HG03460 (cell line): ENCODE measurements around the gene TBC1D1.
"Not testable (repeated sequence)": the region's sequence is repeated elsewhere in the genome, so short reads cannot be mapped to it uniquely, and the experiment has no call there.

ENCODE experiments used
- ATAC-seq: cut with Tn5 transposase; IDR thresholded peaks from one replicate; pipeline ENCODE4 v1.9.1; 2021; ENCODE audit not compliant: unreplicated experiment

Gene TBC1D1

DNA sequence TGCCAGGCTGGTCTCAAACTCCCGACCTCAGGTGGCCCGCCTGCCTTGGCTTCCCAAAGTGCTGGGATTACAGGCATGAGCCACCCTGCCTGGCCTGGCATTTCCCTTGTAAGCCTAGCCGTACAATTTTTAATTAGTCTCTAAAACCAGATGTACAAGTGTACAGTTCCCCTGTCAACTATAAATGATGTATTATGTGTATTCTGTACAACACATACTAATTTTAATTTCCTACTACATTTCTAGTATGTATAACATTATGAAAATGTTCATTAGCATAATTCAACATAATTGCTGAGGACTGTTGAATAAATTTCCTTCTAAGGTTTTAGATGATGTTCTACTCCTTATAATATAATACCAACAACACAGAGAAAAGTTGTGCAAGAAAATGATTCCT, 27.8 kb downstream of the TBC1D1 start:
- ATAC-seq = no peak

DNA sequence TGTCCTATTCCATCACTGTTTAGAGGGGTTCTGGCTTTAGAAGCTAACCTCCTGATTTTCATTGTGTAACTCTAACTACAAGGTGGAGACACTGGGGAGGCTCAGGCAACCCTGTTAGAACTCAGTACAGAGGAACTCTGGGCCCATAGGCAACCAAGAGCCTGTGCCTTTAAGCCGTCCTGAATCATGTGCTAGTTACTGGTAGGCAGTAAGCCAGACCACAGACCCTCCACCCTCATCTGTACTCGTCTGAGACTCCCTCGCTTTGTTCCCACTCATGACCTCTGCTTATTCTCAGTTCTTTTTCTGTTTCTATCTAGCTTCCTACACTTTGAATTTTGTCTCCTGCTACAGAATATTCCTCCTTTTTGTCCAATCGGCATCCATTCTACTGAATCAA, 31.4 kb downstream of the TBC1D1 start:
- no peak for ATAC-seq

GRCh38 chr4:37923089-37923488, 32.2 kb downstream of the TBC1D1 start:
- not testable (repeated sequence) for ATAC-seq

DNA sequence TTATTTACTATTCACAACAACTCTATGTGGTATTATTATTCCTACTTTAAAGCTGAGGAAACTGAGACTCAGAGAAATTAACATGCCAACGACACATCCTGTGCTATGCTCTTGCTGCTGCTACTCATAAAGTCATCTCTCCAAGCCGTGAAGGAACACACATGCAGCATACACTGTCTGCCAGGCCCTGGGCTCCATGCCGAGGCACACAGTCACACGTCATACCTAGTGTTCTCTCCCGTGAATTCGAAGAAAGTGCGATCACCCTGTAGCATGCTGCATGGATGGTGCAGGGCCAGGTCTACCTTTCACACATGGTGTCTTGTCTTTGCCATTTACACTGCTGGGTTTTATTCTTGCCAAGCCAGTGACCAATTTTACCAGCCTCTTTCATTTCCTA, 34.1 kb downstream of the TBC1D1 start:
- no peak for ATAC-seq

GRCh38 chr4:37927434-37927833, 36.5 kb downstream of the TBC1D1 start:
- ATAC-seq = no peak

- ATAC-seq = no peak
Measured at GRCh38 chr4:37928426-37929416, 37.8 kb downstream of the TBC1D1 start.

GRCh38 chr4:37934096-37934495, 43.2 kb downstream of the TBC1D1 start:
- no peak for ATAC-seq

GRCh38 chr4:37934609-37935008, 43.7 kb downstream of the TBC1D1 start:
- no peak for ATAC-seq

DNA sequence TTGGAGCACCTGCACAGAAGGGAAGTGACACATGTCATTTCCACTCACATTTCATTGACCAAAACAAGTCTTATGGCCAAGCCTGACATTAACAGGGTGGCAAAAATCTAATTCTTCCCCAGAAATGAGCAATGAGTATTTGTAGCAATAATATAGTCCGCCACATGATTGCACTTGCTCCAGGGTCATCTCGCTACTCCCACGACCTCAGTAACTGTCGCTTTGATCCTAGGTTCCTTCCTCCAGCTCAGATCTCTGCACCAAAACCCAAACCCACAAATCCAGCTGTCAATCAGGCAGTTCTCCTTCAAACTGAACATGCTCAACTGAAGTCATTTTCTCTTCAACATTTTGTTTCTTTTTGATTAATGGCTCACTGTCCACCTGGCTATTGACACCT, 44.1 kb downstream of the TBC1D1 start:
- no peak for ATAC-seq

DNA sequence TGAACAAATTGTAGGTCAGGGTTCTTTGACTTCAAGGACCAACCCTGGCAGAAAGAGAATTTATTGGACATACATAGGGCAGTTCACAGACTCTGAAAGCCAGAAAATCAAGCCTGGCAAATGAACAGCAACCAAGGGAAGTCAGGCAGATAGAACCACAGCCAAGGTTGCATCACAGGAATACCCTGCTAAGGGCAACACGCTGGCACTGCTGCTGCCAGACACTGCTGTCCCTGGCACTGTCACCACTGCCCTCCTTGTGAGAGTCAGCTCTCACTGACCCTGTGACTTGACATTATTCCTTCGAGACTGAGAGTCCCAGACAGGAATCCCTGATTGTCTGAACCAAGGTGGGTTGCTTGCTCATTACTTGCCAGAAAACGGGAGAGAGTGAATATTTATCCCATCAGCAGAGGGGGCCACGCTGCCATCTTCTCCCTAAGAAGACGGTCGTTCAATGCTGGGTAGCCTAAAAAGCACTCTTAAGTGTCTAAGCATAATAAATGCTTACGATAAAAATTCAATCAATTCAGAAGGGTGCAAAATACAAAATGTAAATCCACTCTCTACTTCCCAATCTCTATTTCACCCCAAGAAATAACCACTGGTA, 46.1 kb downstream of the TBC1D1 start:
- ATAC-seq = no peak

GRCh38 chr4:37938208-37938607, 47.3 kb downstream of the TBC1D1 start:
- ATAC-seq = no peak

GRCh38 chr4:37946503-37947179, 55.8 kb downstream of the TBC1D1 start:
- ATAC-seq = no peak

DNA sequence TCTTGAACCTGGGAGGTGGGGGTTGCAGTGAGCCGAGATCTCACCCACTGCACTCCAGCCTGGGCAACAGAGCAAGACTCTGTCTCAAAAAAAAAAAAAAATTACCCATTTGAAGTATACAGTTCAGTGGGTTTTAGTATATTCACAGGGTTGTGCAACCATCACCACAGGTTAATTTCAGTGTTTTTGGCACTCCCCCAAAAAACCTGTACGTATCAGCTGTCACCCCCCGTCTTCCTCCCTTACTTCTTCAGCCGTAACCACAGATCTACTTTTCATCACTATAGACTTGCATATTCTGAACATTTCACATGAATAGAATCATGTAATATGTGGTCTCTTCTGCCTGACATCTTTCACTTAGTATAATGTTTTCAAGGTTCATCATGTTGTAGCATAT, 57.7 kb downstream of the TBC1D1 start:
- no peak for ATAC-seq

GRCh38 chr4:37949636-37950426, 58.9 kb downstream of the TBC1D1 start:
- ATAC-seq = no peak

- ATAC-seq = no peak
Measured at GRCh38 chr4:37951461-37952352, 60.8 kb downstream of the TBC1D1 start.

DNA sequence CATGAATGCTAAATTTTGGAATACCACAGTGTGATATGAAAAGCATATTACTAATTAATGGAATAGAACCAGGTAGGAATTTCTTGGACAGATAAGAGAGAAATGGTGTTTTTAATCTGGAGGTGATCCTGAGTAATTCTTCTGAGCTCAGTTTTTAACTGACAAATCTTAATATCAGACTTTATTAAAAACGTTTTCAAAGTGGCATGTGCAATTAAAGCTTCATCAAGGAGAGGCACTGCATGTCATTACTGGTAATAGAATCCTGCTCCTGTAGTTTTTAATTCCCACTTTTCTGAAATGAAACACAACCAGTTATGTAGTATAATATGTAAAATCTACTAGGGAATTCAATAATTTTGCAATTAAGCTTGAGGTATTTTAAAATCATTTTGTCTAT, 62.3 kb downstream of the TBC1D1 start:
- ATAC-seq = no peak

- no peak for ATAC-seq
Measured at GRCh38 chr4:37953620-37954293, 62.9 kb downstream of the TBC1D1 start.

- ATAC-seq = no peak
Measured at GRCh38 chr4:37956941-37957340, 66.1 kb downstream of the TBC1D1 start.

DNA sequence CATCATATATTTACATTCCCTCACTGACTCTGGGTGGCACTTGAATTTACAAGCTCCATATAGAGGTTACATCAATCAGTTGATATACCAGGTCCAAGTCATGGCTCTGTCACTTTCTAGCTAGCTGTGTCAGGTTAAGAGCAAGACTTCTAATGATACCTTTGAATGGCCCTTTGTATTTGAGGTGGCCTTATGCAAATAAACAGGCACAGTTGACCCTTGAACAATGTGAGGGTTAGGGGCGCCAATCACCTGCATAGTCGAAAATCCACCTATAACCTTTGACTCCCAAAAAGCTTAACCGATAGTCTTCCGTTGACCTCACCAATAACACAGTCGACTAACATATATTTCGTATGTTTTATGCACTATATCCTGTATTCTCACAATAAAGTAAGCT, 68.0 kb downstream of the TBC1D1 start:
- no peak for ATAC-seq
